ENCODE results near the gene CHST6. TPM values are rescaled to one million over a fixed set of nuclear protein-coding genes. Genes with fewer than 3 reads are reported as not detected.

The CHST6 gene
- total and polyA plus RNA-seq, 2 of the 8 experiments (the other 6 are each of a cell fraction or from before 2014, with no cell fraction given) = 18.2 to 25.4 TPM

DNA sequence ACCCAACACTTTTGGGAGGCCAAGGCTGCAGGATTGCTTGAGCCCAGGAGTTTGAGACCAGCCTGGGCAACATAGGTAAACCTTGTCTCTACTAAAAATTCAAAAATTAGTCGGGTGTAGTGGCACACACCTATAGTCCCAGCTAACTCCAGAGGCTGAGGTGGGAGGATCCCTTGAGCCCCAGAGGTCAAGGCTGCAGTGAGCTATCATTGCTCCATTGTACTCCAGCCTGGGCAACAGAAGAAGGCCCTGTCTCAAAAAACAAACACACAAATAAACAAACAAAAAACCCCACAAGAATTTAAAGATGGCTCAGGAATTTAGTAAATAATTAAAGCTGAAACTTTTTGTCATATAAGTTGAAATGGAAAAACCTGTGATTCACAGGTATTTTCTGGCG is 28.5 kb downstream of the CHST6 start:
- Histone ChIP-seq H3K36me3 (ENCODE audit: control insufficient read depth in 2 of 4, insufficient read depth in 4 of 4, low read length in 3 of 4) (no peaks in the 10 kb centered on the region), H4K5ac (ENCODE audit: insufficient read length, low read depth, low read length) (no peak overlapping the region), H3K14ac (ENCODE audit: insufficient read length) (no peak overlapping the region), H4K8ac (ENCODE audit: extremely low read depth, insufficient read depth, low read length) (no peak overlapping the region), H3K9ac (replicated peaks in 1 of 4; ENCODE audit: extremely low read depth in 1 of 4, low read depth in 3 of 4, low read length in 3 of 4) (no peak overlapping the region), H2BK20ac (ENCODE audit: low read length) (no peak overlapping the region), H3K23me2 (ENCODE audit: low read depth, low read length) (0 out of 2 replicates have a peak, but pooled peaks cover 4% of the 10 kb centered on the region), H3K18ac (ENCODE audit: extremely low read depth, low read length) (no peak overlapping the region), H2BK15ac (ENCODE audit: low read length) (no peak overlapping the region), H2BK5ac (ENCODE audit: low read depth, low read length) (no peak overlapping the region), H3K79me2 (ENCODE audit: control insufficient read depth in 1 of 2, insufficient read depth in 2 of 2, low read length in 2 of 2) (peaks cover 2 to 20% of the 10 kb centered on the region in 2 experiments), H3K27ac (ENCODE audit: low read depth, low read length) (no peak overlapping the region), H3K56ac (replicated peaks; ENCODE audit: insufficient read length, low read depth, low read length) (no peak overlapping the region), H4K91ac (replicated peaks; ENCODE audit: insufficient read length, low read length) (no peak overlapping the region), H2BK12ac (ENCODE audit: low read depth, low read length) (no peak overlapping the region), H3K9me3 (ENCODE audit: insufficient read depth in 2 of 2, low read depth in 1 of 2, low read length in 1 of 2) (no peaks in the 10 kb centered on the region), H2AFZ (ENCODE audit: low read length) (no peak overlapping the region), H2AK5ac (ENCODE audit: low read depth, low read length) (no peak overlapping the region), H4K20me1 (replicated peaks in 1 of 2; ENCODE audit: control insufficient read depth in 1 of 2, insufficient read depth in 2 of 2, low read length in 2 of 2) (peaks cover 5% of the 10 kb centered on the region in 2 experiments), H3K4ac (replicated peaks; ENCODE audit: insufficient read length, low read depth, low read length) (no peak overlapping the region), H3K4me2 (ENCODE audit: insufficient read depth in 1 of 2, low read depth in 2 of 2, low read length in 2 of 2) (no peak overlapping the region), H3K4me1 (replicated peaks in 1 of 4; ENCODE audit: control insufficient read depth in 3 of 4, insufficient read depth in 4 of 4, low read length in 3 of 4) (peaks cover 0 to 2% (median under 1%) of the 10 kb centered on the region in 4 experiments; a peak in 1 of 7 replicates), H3K79me1 (ENCODE audit: low read depth, low read length) (no peaks in the 10 kb centered on the region), H3K4me3 (ENCODE audit: extremely low read depth in 1 of 4, insufficient read depth in 2 of 4, low read depth in 3 of 4, low read length in 4 of 4) (no peak overlapping the region), H3K23ac (ENCODE audit: insufficient read length) (no peak overlapping the region), H2BK120ac (replicated peaks; ENCODE audit: low read depth, low read length) (no peak overlapping the region), H3K27me3 (replicated peaks in 1 of 4; ENCODE audit: control insufficient read depth in 3 of 4, extremely low read depth in 1 of 4, insufficient read depth in 3 of 4, low read length in 3 of 4) (no peaks in the 10 kb centered on the region)
- CTCF ChIA-PET (ENCODE audit: partially characterized antibody) = interaction anchor here (0.7 to 9.6 kb wide), 6 partner anchors 9 to 156 kb away, joined by 3 to 181 read pairs (median 12); partner anchors contain the start of genes ADAT1 and CHST5
- POLR2A ChIA-PET (ENCODE audit: partially characterized antibody) = interaction anchor here (1.2 kb wide), 1 partner anchor 11 kb away, joined by 3 read pairs; no protein-coding TSS in a partner anchor
- 88% methylated on average over 2 of the region's 2 CpGs; no CpG with 5 or more reads in 1 of the 2 experiments for WGBS, 2 experiments (ENCODE audit: extremely low coverage in 1 of 2, insufficient coverage in 1 of 2, insufficient read length in 1 of 2, insufficient replicate concordance in 2 of 2, low coverage in 1 of 2, low lambda C conversion rate in 2 of 2, missing lambda C conversion rate in 1 of 2)
- FAIRE-seq (no peak), DNase-seq (ENCODE audit: low read depth in 1 of 2, low spot score in 2 of 2) (no peak)
- TF ChIP-seq CEBPB (IDR thresholded peaks at IDR 0.05; ENCODE audit: low read depth, low read length) = no peak
- no peak for TF ChIP-seq POLR2AphosphoS5 (IDR thresholded peaks at IDR 0.05; ENCODE audit: low read depth, low read length)
- TF ChIP-seq EGR1 (IDR thresholded peaks at IDR 0.05; ENCODE audit: borderline replicate concordance, low read depth, low read length) = no peak
- no peak for TF ChIP-seq FOSL1 (IDR thresholded peaks at IDR 0.05; ENCODE audit: insufficient read depth, low read depth, low read length)
- no peak for TF ChIP-seq KDM5A (IDR thresholded peaks at IDR 0.05; ENCODE audit: low read length)
- TF ChIP-seq SUZ12 (IDR thresholded peaks at IDR 0.05; ENCODE audit: low read length) = no peak
- no peak for TF ChIP-seq SRF (IDR thresholded peaks at IDR 0.05; ENCODE audit: low read depth, low read length)
- TF ChIP-seq CHD2 (IDR thresholded peaks at IDR 0.05; ENCODE audit: low read length) = no peak
- no peak for TF ChIP-seq RFX5 (IDR thresholded peaks at IDR 0.05; ENCODE audit: borderline replicate concordance, low read depth, low read length)
- no peak for TF ChIP-seq RAD21 (IDR thresholded peaks at IDR 0.05 in 1 of 2, conservative IDR thresholded peaks at IDR 0.05 in 1 of 2; ENCODE audit: low read depth in 2 of 2, low read length in 2 of 2)
- no peak for TF ChIP-seq CHD1 (IDR thresholded peaks at IDR 0.05; ENCODE audit: low read depth, low read length)
- TF ChIP-seq ZNF274 (IDR thresholded peaks at IDR 0.05; ENCODE audit: borderline replicate concordance, extremely low read depth, low read length) = no peak
- TF ChIP-seq, protein P1, sequence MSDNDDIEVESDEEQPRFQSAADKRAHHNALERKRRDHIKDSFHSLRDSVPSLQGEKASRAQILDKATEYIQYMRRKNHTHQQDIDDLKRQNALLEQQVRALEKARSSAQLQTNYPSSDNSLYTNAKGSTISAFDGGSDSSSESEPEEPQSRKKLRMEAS (IDR thresholded peaks at IDR 0.05) = no peak
- TF ChIP-seq EZH2 (IDR thresholded peaks at IDR 0.05; ENCODE audit: low read depth, low read length, severe bottlenecking) = no peak
